ENCODE results near the gene DNAH17.
A peak's percentile ranks its signal among the peaks of the same experiment; 100 is the strongest.

DNAH17 gene

GRCh38 chr17:78577296-78577695 is at the start of gene DNAH17:
TSS of gene DNAH17 (minus strand) at chr17:78577396. CDS start at chr17:78575057, 2,339 bp downstream.
- no peak for DNase-seq (ENCODE audit: low read depth)

- DNase-seq (ENCODE audit: low read depth) = no peak
Observed at GRCh38 chr17:78624324-78625151, 47.3 kb upstream of the DNAH17 start.

- no peak for DNase-seq (ENCODE audit: low read depth)
Observed at GRCh38 chr17:78623541-78623940, 46.3 kb upstream of the DNAH17 start.

GRCh38 chr17:78622491-78623265 is 45.5 kb upstream of the DNAH17 start:
- no peak for DNase-seq (ENCODE audit: low read depth)

- DNase-seq (ENCODE audit: low read depth) = no peak
Observed at GRCh38 chr17:78621720-78622490, 44.7 kb upstream of the DNAH17 start.

GRCh38 chr17:78620099-78620498 is 42.9 kb upstream of the DNAH17 start:
- DNase-seq (ENCODE audit: low read depth) = no peak

GRCh38 chr17:78619334-78619733 is 42.1 kb upstream of the DNAH17 start:
- no peak for DNase-seq (ENCODE audit: low read depth)

GRCh38 chr17:78618264-78619066 is 41.3 kb upstream of the DNAH17 start:
- peak; percentile 74 for DNase-seq (ENCODE audit: low read depth)

- no peak for DNase-seq (ENCODE audit: low read depth)
Observed at GRCh38 chr17:78617511-78618061, 40.4 kb upstream of the DNAH17 start.

GRCh38 chr17:78616946-78617345 is 39.8 kb upstream of the DNAH17 start:
- DNase-seq (ENCODE audit: low read depth) = no peak

GRCh38 chr17:78615631-78616030 is 38.4 kb upstream of the DNAH17 start:
- DNase-seq (ENCODE audit: low read depth) = no peak

- no peak for DNase-seq (ENCODE audit: low read depth)
Observed at GRCh38 chr17:78613416-78613815, 36.2 kb upstream of the DNAH17 start.

- DNase-seq (ENCODE audit: low read depth) = no peak
Observed at GRCh38 chr17:78611607-78612006, 34.4 kb upstream of the DNAH17 start.

GRCh38 chr17:78610951-78611511 is 33.8 kb upstream of the DNAH17 start:
- no peak for DNase-seq (ENCODE audit: low read depth)

- DNase-seq (ENCODE audit: low read depth) = no peak
Observed at GRCh38 chr17:78609191-78609641, 32.0 kb upstream of the DNAH17 start.

GRCh38 chr17:78608804-78609186 is 31.6 kb upstream of the DNAH17 start:
- DNase-seq (ENCODE audit: low read depth) = no peak

GRCh38 chr17:78608122-78608803 is 31.1 kb upstream of the DNAH17 start:
- no peak for DNase-seq (ENCODE audit: low read depth)

GRCh38 chr17:78607038-78607437 is 29.8 kb upstream of the DNAH17 start:
- DNase-seq (ENCODE audit: low read depth) = no peak

- no peak for DNase-seq (ENCODE audit: low read depth)
Observed at GRCh38 chr17:78605886-78606285, 28.7 kb upstream of the DNAH17 start.

- no peak for DNase-seq (ENCODE audit: low read depth)
Observed at GRCh38 chr17:78605429-78605828, 28.2 kb upstream of the DNAH17 start.
